KMS-11 (cell line): Measurements from ENCODE around the gene LPXN.
"Not testable (repeated sequence)": the region's sequence is repeated elsewhere in the genome, so short reads cannot be mapped to it uniquely, and the experiment has no call there.

Experiments used
- H2AFZ ChIP-seq: fragments of 200-600 bp; sonication (generic); 2 replicates; pipeline ENCODE4 v1.6.1; 2016; ENCODE audit warnings: antibody characterized with exemption, mixed run types, low read depth
- H3K27ac ChIP-seq: fragments of 200-600 bp; sonication (generic); 2 replicates; pipeline ENCODE4 v1.6.1; 2016; ENCODE audit warnings: mild to moderate bottlenecking, mixed run types
- H3K27me3 ChIP-seq: fragments of 200-600 bp; sonication (generic); 2 replicates; pipeline ENCODE4 v1.6.1; 2017; ENCODE audit warnings: mild to moderate bottlenecking, low read depth, mixed run types, moderate library complexity; ENCODE audit not compliant: insufficient read depth
- H3K36me3 ChIP-seq: fragments of 200-600 bp; sonication (generic); 2 replicates; pipeline ENCODE4 v1.6.1; 2017; ENCODE audit warnings: mild to moderate bottlenecking, mixed run types; ENCODE audit not compliant: insufficient read depth
- H3K4me1 ChIP-seq: fragments of 200-600 bp; sonication (generic); 2 replicates; pipeline ENCODE4 v1.6.1; 2016; ENCODE audit warnings: mild to moderate bottlenecking, low read depth, mixed run types; ENCODE audit not compliant: poor library complexity, severe bottlenecking
- H3K4me2 ChIP-seq: fragments of 200-600 bp; sonication (generic); 2 replicates; pipeline ENCODE4 v1.7.0; 2016; ENCODE audit warnings: mild to moderate bottlenecking, mixed run types
- H3K4me3 ChIP-seq: fragments of 200-600 bp; sonication (generic); IDR thresholded peaks from 2 replicates; pipeline ENCODE4 v1.6.1; 2017; ENCODE audit warnings: low read depth, low read length, mixed read lengths; ENCODE audit not compliant: insufficient read depth
- H3K79me2 ChIP-seq: fragments of 200-600 bp; sonication (generic); 2 replicates; pipeline ENCODE4 v1.6.1; 2016; ENCODE audit warnings: low read depth, mixed run types; ENCODE audit not compliant: insufficient read depth
- H3K9ac ChIP-seq: fragments of 200-600 bp; sonication (generic); 2 replicates; pipeline ENCODE4 v1.6.1; 2016; ENCODE audit warnings: mild to moderate bottlenecking, mixed run types
- H4K20me1 ChIP-seq: fragments of 200-600 bp; sonication (generic); 2 replicates; pipeline ENCODE4 v1.6.1; 2016; ENCODE audit warnings: mild to moderate bottlenecking, mixed run types; ENCODE audit not compliant: insufficient read depth
- TF ChIP-seq, protein P1 (sequence below): fragments of 200-600 bp; sonication (generic); conservative IDR thresholded peaks from 2 replicates; pipeline ENCODE4 v1.6.1; 2017; ENCODE audit warnings: low read depth, mild to moderate bottlenecking, antibody characterized with exemption, low read length, moderate library complexity, mixed read lengths

Gene LPXN

DNA sequence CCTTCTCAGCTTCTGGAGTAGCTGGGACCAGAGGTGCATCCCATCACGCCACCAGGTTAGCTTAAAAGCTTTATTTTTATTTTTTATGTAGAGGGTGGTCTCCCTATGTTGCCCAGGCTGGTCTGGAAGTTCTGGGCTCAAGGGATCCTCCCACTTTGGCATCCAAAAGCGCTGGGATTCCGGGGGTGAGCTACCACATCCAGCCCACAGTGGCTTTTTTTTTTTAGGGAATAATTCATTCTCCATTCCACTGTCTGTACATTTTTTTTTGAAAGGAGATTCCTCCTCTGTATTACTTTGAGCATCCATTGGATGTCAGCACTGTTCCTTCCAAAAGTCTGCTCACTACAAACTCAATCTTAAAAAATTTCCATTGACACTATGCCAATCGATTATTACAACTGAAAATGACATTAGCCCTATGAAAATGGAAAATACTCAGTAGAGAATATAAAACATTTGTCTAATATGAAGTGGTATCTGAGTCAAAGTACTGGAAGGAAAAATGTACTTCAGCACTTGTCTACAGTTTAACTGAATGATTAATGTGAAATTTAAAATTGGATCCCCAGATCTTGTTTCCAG, 1.3 kb upstream of the LPXN start:
- Histone ChIP-seq H3K79me2 (peaks cover 37% of the 10 kb centered on the region), H2AFZ (peak overlapping the region; percentile 27; the same call in 1 of the 2 replicates), H3K4me1 (peaks cover 66% of the 10 kb centered on the region), H3K27me3 (no peaks in the 10 kb centered on the region), H3K4me2 (peak overlapping the region; percentile 60), H3K9ac (peak overlapping the region; percentile 100), H4K20me1 (no peaks in the 10 kb centered on the region), H3K4me3 (no peak overlapping the region), H3K27ac (peak overlapping the region; percentile 100), H3K36me3 (no peaks in the 10 kb centered on the region)
- TF ChIP-seq, protein P1, sequence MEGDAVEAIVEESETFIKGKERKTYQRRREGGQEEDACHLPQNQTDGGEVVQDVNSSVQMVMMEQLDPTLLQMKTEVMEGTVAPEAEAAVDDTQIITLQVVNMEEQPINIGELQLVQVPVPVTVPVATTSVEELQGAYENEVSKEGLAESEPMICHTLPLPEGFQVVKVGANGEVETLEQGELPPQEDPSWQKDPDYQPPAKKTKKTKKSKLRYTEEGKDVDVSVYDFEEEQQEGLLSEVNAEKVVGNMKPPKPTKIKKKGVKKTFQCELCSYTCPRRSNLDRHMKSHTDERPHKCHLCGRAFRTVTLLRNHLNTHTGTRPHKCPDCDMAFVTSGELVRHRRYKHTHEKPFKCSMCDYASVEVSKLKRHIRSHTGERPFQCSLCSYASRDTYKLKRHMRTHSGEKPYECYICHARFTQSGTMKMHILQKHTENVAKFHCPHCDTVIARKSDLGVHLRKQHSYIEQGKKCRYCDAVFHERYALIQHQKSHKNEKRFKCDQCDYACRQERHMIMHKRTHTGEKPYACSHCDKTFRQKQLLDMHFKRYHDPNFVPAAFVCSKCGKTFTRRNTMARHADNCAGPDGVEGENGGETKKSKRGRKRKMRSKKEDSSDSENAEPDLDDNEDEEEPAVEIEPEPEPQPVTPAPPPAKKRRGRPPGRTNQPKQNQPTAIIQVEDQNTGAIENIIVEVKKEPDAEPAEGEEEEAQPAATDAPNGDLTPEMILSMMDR = peak; percentile 55

DNA sequence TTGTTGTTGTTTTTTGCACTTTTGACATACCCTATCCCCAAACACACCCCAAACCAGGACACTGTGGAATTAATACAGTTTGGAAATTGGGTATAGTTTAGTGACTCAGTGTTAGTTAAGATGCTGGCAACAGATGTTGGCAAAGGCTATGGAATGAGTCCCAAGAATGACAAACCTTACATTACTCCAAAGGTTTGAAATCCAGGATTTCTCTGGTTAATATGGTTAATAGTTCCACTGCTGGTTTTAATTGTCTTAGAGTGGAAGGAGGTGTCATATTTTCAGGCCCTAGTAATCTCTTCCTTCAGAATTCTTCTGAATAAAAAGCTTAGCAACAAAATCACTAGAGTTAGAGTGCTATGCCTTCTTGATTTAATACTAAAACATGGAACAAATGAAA, 775 bp downstream of the LPXN start:
- Histone ChIP-seq H2AFZ (0 out of 2 replicates have a peak overlapping the region, but pooled peaks have one; percentile 10), H3K27ac (peak overlapping the region; percentile 100), H3K4me1 (peaks cover 53% of the 10 kb centered on the region), H3K36me3 (no peaks in the 10 kb centered on the region), H3K9ac (peak overlapping the region; percentile 100; the same call in 1 of the 2 replicates), H3K4me3 (no peak overlapping the region), H3K27me3 (no peaks in the 10 kb centered on the region), H4K20me1 (no peaks in the 10 kb centered on the region), H3K79me2 (peaks cover 16% of the 10 kb centered on the region), H3K4me2 (peak overlapping the region; percentile 60)
- TF ChIP-seq, protein P1 = no peak

DNA sequence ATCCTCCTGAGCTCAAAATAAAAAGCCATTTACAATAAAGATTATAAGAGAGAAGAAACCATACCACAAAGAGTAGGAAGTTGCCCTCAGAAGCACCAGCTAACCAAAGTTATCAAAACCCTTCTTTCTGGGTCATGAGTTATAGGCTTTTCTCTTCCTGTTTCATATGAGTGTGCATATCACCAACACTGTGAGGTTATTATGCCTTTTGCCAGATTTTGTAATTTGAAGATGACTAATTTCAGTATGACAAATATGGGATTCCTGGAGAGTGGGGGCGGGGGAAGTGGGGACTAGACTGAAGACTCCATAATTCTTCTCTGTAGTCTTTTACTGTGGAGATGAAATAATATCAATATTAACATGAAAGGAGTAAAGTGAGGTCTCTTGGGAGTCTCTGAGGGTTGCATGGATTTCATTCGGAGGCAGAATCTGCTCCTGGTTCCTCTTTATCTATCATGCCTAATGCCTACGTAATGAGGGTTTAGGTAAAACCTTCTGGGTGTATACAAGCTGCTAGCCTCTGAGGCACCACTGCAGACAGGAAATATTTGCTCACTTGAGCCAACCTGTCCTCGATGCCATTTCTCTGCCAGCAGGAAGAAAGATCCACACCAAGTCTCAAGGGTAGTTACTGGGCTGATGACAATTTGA, 2.1 kb downstream of the LPXN start:
- peak overlapping the region; percentile 100 for H3K27ac ChIP-seq
- H3K27me3 ChIP-seq = no peaks in the 10 kb centered on the region
- H4K20me1 ChIP-seq = no peaks in the 10 kb centered on the region
- H3K4me2 ChIP-seq = peak overlapping the region; percentile 60
- H3K36me3 ChIP-seq = no peaks in the 10 kb centered on the region
- 0 out of 2 replicates have a peak, but pooled peaks cover 13% of the 10 kb centered on the region for H3K79me2 ChIP-seq
- H2AFZ ChIP-seq = peak overlapping the region; percentile 10; the same call in 1 of the 2 replicates
- H3K9ac ChIP-seq = peak overlapping the region; percentile 100; the same call in 1 of the 2 replicates
- H3K4me3 ChIP-seq = no peak overlapping the region
- peaks cover 55% of the 10 kb centered on the region for H3K4me1 ChIP-seq
- TF ChIP-seq, protein P1 = no peak

DNA sequence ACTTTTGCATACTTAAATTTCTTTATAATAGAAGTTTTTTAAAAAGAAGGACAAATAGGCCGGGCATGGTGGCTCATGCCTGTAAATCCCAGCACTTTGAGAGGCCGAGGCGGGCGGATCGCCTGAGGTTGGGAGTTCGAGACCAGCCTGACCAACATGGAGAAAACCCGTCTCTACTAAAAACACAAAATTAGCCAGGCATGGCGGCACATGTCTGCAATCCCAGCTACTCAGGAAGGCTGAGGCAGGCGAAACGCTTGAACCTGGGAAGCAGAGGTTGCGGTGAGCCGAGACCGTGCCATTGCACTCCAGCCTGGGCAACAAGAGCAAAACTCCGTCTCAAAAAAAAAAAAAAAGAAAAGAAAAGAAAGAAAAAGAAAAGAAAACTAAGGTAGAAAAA, 2.8 kb downstream of the LPXN start:
- H4K20me1 ChIP-seq, H3K9ac ChIP-seq: not testable (repeated sequence)
- H3K27ac ChIP-seq = peak overlapping the region; percentile 100

More for the DNA sequence above, 2.8 kb downstream of the LPXN start:
- H3K4me2 ChIP-seq = peak overlapping the region; percentile 60
- not testable (repeated sequence) for H3K4me3 ChIP-seq, H3K27me3 ChIP-seq, H2AFZ ChIP-seq, H3K36me3 ChIP-seq
- H3K4me1 ChIP-seq = peaks cover 61% of the 10 kb centered on the region
- 0 out of 2 replicates have a peak, but pooled peaks cover 13% of the 10 kb centered on the region for H3K79me2 ChIP-seq
